Thyroid gland (tissue), 4 donors: ENCODE data around the gene SYCE3.

Experiments
- CTCF ChIP-seq, 6 experiments: fragments of 200-600 bp in 3 of 6; fragments of 450-650 bp in 3 of 6; sonication (generic) in 3 of 6; IDR thresholded peaks; one replicate each; pipeline ENCODE4 v1.5.1; 2016 to 2019; ENCODE audit warnings: antibody characterized with exemption in 6 of 6, mild to moderate bottlenecking in 2 of 6, inconsistent platforms in 1 of 6, moderate library complexity in 1 of 6
- POLR2A ChIP-seq, 2 donors: fragments of 450-650 bp; IDR thresholded peaks; one replicate each; pipeline ENCODE4 v1.6.1; 2017; ENCODE audit warnings: antibody characterized with exemption in 2 of 2, mild to moderate bottlenecking in 2 of 2, moderate library complexity in 1 of 2

GRCh38 chr22:50577697-50577986 is 14.9 kb upstream of the SYCE3 start:
- TF ChIP-seq CTCF (IDR thresholded peaks at IDR 0.05) (no peak), POLR2A (IDR thresholded peaks at IDR 0.05) (no peak)
